ENCODE data around the gene HMGN5.

HMGN5 gene, protein sequence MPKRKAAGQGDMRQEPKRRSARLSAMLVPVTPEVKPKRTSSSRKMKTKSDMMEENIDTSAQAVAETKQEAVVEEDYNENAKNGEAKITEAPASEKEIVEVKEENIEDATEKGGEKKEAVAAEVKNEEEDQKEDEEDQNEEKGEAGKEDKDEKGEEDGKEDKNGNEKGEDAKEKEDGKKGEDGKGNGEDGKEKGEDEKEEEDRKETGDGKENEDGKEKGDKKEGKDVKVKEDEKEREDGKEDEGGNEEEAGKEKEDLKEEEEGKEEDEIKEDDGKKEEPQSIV

GRCh38 chrX:81201671-81202455 lies at the start of gene HMGN5, which contains the start of gene SH3BGRL:
TSS of gene HMGN5 (minus strand) at chrX:81201913. CDS start at chrX:81121549, 80,364 bp downstream.
TSS of gene SH3BGRL (plus strand) at chrX:81202102. CDS start at chrX:81202201, 99 bp downstream.
- peak; percentile 86 for DNase-seq

DNA sequence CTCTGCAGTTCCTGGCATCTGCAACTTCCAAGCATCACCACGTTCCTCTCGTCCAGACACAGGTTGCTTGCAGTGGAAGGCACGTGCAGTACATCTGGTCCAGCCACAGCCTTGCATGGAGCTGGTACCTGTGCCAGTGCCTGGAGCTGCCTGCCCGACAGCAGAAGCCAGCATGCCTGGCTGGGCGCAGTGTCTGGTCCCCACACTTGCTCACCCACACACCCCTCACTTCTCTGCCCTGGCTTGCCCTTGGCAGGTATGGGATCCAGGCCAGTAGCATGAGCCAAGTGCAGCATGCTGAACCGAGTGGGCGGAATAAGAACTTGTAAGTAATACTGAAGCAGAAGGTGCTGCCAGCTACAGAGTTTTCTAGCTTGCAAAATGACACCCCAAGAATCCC lies 40.0 kb upstream of the HMGN5 start:
- no peak for DNase-seq

DNA sequence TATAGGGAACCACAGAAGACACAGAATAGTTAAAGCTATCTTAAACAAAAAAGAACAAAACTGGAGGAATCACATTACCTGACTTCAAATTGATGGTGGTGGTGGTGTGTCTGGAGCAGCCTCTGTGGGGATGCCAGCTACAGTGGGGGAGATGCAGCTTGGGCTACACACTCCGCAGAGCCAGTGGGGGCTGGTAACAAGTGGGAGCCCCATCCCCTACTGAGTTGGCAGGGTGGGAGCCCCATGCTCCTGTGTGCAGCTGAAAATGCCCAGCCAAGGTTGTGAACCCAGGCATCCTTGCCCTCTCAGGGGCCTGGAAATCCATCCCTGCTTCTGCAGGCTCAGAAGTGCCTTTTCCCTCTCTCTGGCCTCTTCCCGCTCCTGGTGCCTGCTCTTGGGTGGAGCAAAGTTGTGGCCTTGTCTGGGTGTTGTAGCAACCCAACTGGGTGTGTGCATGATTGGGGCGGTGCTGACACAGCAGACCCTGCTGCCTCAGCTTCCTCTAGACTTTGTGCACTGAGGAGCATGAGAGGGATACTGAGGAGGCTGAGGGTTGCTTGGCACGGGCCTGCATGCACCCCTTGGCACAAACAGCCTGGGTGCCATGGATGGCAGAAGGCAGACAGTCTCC lies 39.1 kb upstream of the HMGN5 start:
- DNase-seq: no peak

- DNase-seq: no peak
These were observed 36.5 kb upstream of the HMGN5 start for GRCh38 chrX:81238166-81238565.

DNA sequence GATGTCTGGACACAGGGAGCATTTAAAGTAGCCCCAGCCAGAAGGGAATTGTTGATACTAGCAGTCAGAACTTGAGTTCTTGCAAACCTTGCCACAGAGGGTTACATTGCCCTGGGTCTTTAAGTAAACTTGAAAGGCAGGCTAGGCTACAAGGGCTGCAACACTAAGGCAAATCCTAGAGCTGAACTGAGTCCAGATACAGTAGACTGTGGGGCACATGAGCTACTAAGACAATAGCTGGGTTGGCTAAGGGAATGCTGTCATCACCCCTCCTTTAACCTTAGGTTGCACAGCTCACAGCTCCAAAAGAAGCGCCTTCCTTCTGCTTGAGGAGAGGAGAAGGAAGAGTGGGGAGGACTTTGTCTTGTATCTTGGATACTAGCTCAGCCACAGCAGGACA lies 35.8 kb upstream of the HMGN5 start:
- no peak for DNase-seq

DNA sequence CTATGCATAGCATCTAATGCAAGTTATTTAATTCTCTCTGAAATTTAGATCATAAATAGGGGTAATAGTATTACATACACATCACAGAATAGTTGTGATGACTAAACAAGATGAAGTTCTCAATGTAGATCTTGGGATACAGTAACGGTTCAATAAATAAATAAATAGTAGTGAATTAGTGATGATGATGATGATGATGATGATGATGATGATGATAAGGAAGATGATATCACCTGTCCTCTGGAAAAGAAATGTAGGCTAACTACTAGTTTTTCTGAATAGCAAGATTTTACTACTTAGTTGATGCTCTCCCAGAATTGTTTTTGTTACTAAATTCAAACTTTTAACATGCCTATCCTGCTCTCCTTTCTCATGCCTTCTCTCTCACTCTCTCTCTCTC lies 30.5 kb upstream of the HMGN5 start:
- DNase-seq: no peak

DNA sequence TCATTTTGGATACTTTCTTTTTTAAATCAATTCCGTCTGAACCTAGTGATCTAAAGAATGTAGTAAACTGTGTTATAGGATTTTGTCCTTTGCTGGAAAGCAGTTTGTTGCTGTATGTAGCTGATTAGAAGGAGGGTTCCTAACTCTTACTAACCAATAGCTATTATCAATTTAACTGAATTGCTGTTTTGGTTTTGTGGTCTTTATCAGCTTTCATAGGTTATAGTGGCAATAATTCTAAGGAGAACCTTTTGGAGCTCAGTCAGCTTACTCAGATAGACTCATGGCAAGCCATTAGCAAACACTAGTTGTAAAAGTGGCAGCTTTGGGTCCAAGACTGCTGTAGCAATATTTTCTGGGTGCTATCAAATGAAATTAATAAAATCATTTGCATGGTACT lies 29.8 kb upstream of the HMGN5 start:
- DNase-seq: no peak

GRCh38 chrX:81229901-81230300 lies 28.2 kb upstream of the HMGN5 start:
- DNase-seq: no peak

- no peak for DNase-seq
These were observed 27.5 kb upstream of the HMGN5 start for GRCh38 chrX:81229229-81229628.

DNA sequence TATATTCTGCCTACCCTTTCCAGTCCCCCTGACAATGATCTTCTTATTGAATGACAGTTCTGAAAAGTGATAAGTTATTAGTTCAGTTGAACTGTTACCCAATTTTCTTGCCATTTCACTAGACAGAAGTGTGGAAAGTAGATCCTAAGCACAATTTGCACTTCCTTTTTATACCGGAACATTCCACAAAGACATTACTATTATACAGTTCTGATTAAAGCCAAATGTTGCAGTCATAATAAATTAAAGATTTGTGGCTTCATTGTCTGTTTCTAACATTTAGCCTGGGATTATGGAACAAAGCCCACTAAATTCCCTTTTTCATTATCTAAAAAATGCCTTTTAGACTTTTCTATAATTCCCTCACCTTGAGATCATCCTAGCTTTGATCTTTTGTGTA lies 14.0 kb upstream of the HMGN5 start:
- no peak for DNase-seq

DNA sequence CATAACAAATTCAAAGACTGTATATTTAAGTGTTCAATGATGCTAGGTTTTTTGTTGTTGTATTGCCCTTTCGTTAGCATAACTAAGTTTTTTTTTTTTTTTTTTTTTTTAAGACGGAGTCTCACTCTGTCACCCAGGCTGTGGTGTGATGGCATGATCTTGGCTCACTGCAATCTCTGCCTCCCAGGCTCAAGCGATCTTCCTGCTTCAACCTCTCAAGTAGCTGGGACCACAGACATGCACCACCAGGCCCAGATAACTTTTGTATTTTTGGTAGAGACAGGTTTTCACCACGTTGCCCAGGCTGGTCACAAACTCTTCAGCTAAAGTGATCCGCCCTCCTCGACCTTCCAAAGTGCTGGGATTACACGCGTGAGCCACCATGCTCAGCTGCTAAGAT lies 7.2 kb upstream of the HMGN5 start:
- no peak for DNase-seq

DNA sequence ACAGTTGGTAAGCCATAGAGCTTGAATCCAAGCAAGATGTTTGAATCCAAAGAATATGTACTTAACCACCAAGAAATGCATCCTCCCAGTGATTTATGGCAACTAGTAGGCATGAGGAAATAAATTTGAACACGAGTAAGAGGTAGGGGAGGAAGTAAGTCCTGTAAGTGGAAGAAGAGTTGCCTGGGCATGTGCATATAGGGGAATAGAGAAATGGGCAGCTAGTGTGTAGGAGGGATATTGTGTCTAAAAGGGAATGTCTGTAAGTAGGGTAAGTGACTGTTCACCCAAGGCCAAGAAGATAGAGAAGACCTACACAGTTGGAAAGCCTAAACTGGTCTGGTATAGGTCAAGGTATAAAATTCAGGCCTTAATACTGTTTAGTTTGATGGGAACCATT lies 4.8 kb upstream of the HMGN5 start:
- DNase-seq: no peak

- DNase-seq: no peak
These were observed 3.8 kb upstream of the HMGN5 start for GRCh38 chrX:81205551-81205950.

GRCh38 chrX:81202943-81203342 lies 1.2 kb upstream of the HMGN5 start:
- DNase-seq: no peak

- peak; percentile 32 for DNase-seq
These were observed 725 bp upstream of the HMGN5 start for GRCh38 chrX:81202456-81202819.

GRCh38 chrX:81201071-81201470 lies 642 bp downstream of the HMGN5 start:
- DNase-seq: no peak

- DNase-seq: peak; percentile 66
These were observed 6.0 kb downstream of the HMGN5 start for GRCh38 chrX:81195712-81196111.

DNA sequence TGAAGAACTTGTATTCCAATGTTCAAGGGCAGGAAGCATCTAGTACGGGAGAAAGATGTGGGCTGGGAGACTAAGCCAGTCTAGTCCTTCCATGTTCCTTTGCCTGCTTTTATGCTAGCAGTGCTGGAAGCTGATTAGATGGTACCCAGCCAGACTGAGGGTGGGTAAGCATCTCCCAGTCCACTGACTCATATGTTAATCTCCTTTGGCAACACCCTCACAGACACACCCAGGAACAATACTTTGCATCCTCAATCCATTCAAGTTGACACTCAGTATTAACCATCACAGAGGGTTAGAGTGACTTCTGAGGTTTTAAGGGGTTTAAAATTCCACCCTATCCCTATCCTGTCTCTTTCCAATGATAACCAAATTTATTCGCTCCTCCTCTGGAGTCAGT lies 6.5 kb downstream of the HMGN5 start:
- no peak for DNase-seq

DNA sequence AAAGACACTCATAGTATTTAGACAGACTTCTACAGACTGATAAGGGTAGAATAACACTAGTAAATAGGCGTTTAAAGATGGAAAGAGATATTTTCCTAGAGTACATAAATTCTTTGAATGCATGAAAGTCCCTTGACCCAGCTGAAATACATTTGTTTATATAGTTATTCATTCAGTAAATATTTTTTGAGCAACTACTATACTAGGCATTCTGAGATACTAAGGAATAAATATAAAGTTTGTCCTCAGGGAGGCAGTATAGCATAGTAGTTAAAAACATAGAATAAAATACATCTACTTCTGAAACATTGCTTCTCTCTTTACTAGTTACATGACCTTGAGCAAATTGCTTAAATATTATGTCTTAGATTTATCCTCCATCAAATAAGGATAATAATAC lies 27.4 kb downstream of the HMGN5 start:
- DNase-seq: no peak

DNA sequence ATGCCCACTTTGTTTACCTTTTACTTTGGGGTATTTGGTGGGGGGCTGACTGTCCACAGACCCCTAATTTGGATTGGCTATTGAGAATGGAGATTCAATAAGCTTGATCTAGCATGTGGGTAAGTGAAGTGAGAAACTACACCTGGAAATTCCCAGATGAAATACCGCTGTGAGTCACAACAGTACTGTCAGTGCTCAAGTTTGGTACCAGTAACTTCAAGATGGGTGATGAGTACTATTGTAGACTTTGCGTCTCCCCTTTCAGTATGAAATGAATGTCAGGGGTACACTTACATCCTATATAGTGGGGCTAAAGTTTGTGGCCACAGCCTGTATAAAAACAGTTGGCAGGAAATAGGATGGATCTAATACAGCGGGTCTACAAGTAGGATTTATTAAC lies 33.3 kb downstream of the HMGN5 start:
- no peak for DNase-seq

- DNase-seq: peak; percentile 95
These were observed 80.0 kb downstream of the HMGN5 start for GRCh38 chrX:81121513-81122363.

GRCh38 chrX:81120936-81121371 lies 80.8 kb downstream of the HMGN5 start:
- DNase-seq: peak; percentile 71

Measured in RPMI8226 (cell line).